ENCODE measurements around the gene MTMR11.

MTMR11 gene

GRCh38 chr1:149884433-149885338 is 52.0 kb downstream of the MTMR11 start:
- H3K36me3 ChIP-seq (ENCODE audit: insufficient read depth, low read length), result no peaks in the 10 kb centered on the region
- H3K79me2 ChIP-seq (ENCODE audit: insufficient read depth, low read length), result peaks cover 16% of the 10 kb centered on the region
- peak overlapping the region; percentile 79 for H3K4me3 ChIP-seq (ENCODE audit: low read length, poor library complexity, severe bottlenecking)
- H3K4me1 ChIP-seq (ENCODE audit: insufficient read depth, low read length, poor library complexity, severe bottlenecking), result peaks cover 30% of the 10 kb centered on the region
- H3K27me3 ChIP-seq (ENCODE audit: insufficient read depth, low read length, poor library complexity, severe bottlenecking), result no peaks in the 10 kb centered on the region
- no peak overlapping the region for H2AFZ ChIP-seq (ENCODE audit: low read length)
- no peaks in the 10 kb centered on the region for H3K9me2 ChIP-seq (replicated peaks; ENCODE audit: low read depth, low read length)
- H4K20me1 ChIP-seq (ENCODE audit: insufficient read depth, low read length, poor library complexity, severe bottlenecking), result no peaks in the 10 kb centered on the region
- H3K9me3 ChIP-seq (ENCODE audit: insufficient read depth, low read depth, low read length), result no peaks in the 10 kb centered on the region
- peak overlapping the region; percentile 94 for H3K9ac ChIP-seq (ENCODE audit: low read depth, low read length, poor library complexity, severe bottlenecking)
- H3K4me2 ChIP-seq (ENCODE audit: low read depth, low read length, poor library complexity, severe bottlenecking), result peak overlapping the region; percentile 93
- peaks cover 21% of the 10 kb centered on the region for H3F3A ChIP-seq (ENCODE audit: low read depth)
- TF ChIP-seq CTCF (conservative IDR thresholded peaks at IDR 0.05; ENCODE audit: low read length) (no peak), EZH2phosphoT487 (IDR thresholded peaks at IDR 0.05; ENCODE audit: borderline replicate concordance) (no peak)

GRCh38 chr1:149883598-149884247 is 53.0 kb downstream of the MTMR11 start:
- H3K27me3 ChIP-seq (ENCODE audit: insufficient read depth, low read length, poor library complexity, severe bottlenecking), result no peaks in the 10 kb centered on the region
- H3K79me2 ChIP-seq (ENCODE audit: insufficient read depth, low read length), result peaks cover 16% of the 10 kb centered on the region
- H3K4me3 ChIP-seq (ENCODE audit: low read length, poor library complexity, severe bottlenecking), result peak overlapping the region; percentile 79
- peaks cover 33% of the 10 kb centered on the region for H3K4me1 ChIP-seq (ENCODE audit: insufficient read depth, low read length, poor library complexity, severe bottlenecking)
- peak overlapping the region; percentile 94 for H3K9ac ChIP-seq (ENCODE audit: low read depth, low read length, poor library complexity, severe bottlenecking)
- H3K9me3 ChIP-seq (ENCODE audit: insufficient read depth, low read depth, low read length), result no peaks in the 10 kb centered on the region
- H3K4me2 ChIP-seq (ENCODE audit: low read depth, low read length, poor library complexity, severe bottlenecking), result peak overlapping the region; percentile 93
- no peaks in the 10 kb centered on the region for H4K20me1 ChIP-seq (ENCODE audit: insufficient read depth, low read length, poor library complexity, severe bottlenecking)
- H3K9me2 ChIP-seq (replicated peaks; ENCODE audit: low read depth, low read length), result no peaks in the 10 kb centered on the region
- H3K36me3 ChIP-seq (ENCODE audit: insufficient read depth, low read length), result no peaks in the 10 kb centered on the region
- H2AFZ ChIP-seq (ENCODE audit: low read length), result no peak overlapping the region
- TF ChIP-seq EZH2phosphoT487 (IDR thresholded peaks at IDR 0.05; ENCODE audit: borderline replicate concordance) (no peak), CTCF (conservative IDR thresholded peaks at IDR 0.05; ENCODE audit: low read length) (no peak)
- H3F3A ChIP-seq (ENCODE audit: low read depth), result peaks cover 17% of the 10 kb centered on the region

GRCh38 chr1:149881876-149882275 is 54.8 kb downstream of the MTMR11 start:
- no peak for TF ChIP-seq CTCF (conservative IDR thresholded peaks at IDR 0.05; ENCODE audit: low read length)
- no peak for TF ChIP-seq EZH2phosphoT487 (IDR thresholded peaks at IDR 0.05; ENCODE audit: borderline replicate concordance)
- no peaks in the 10 kb centered on the region for H3K36me3 ChIP-seq (ENCODE audit: insufficient read depth, low read length)

More at GRCh38 chr1:149881876-149882275, 54.8 kb downstream of the MTMR11 start:
- H3K27me3 ChIP-seq (ENCODE audit: insufficient read depth, low read length, poor library complexity, severe bottlenecking), result no peaks in the 10 kb centered on the region
- H3K9me2 ChIP-seq (replicated peaks; ENCODE audit: low read depth, low read length), result no peaks in the 10 kb centered on the region
- no peak overlapping the region for H3K4me3 ChIP-seq (ENCODE audit: low read length, poor library complexity, severe bottlenecking)
- H3K9ac ChIP-seq (ENCODE audit: low read depth, low read length, poor library complexity, severe bottlenecking), result no peak overlapping the region
- H3F3A ChIP-seq (ENCODE audit: low read depth), result peaks cover 4% of the 10 kb centered on the region; the same call in 1 of the 2 replicates
- H3K79me2 ChIP-seq (ENCODE audit: insufficient read depth, low read length), result peaks cover 16% of the 10 kb centered on the region
- H3K4me1 ChIP-seq (ENCODE audit: insufficient read depth, low read length, poor library complexity, severe bottlenecking), result peaks cover 31% of the 10 kb centered on the region
- no peaks in the 10 kb centered on the region for H4K20me1 ChIP-seq (ENCODE audit: insufficient read depth, low read length, poor library complexity, severe bottlenecking)
- H3K4me2 ChIP-seq (ENCODE audit: low read depth, low read length, poor library complexity, severe bottlenecking), result no peak overlapping the region
- no peak overlapping the region for H2AFZ ChIP-seq (ENCODE audit: low read length)
- no peaks in the 10 kb centered on the region for H3K9me3 ChIP-seq (ENCODE audit: insufficient read depth, low read depth, low read length)
